IMR-90 (cell line): ENCODE results near the gene SIRT5. TPM values are rescaled to one million over a fixed set of nuclear protein-coding genes. Genes with fewer than 3 reads are reported as not detected.

Experiments
- ATAC-seq: fragments of 200-7000 bp; cut with Tn5 transposase; 2 replicates; pipeline ENCODE4 v1.9.1; 2020; ENCODE audit warnings: low read depth, mild to moderate bottlenecking, moderate library complexity
- BruUV-seq: library from RNA; stranded (reverse); fragments of 400-500 nt; replicated peaks from 2 replicates; lab custom pipeline; 2021; lab: Mats Ljungman, UMichigan
- CTCF ChIA-PET: fragments of 300-600 bp; formaldehyde crosslinking; extraction: SDS; loops from one replicate; lab custom pipeline; 2021; ENCODE audit warnings: antibody characterized with exemption; lab: Yijun Ruan, JAX
- POLR2A ChIA-PET: fragments of 300-600 bp; sonication (Branson Sonifier 250); formaldehyde crosslinking; loops from one replicate; lab custom pipeline; 2022; ENCODE audit warnings: antibody characterized with exemption; ENCODE audit not compliant: unreplicated experiment; lab: Charles Lee
- DNase-seq: peaks from one replicate; pipeline ENCODE4 v3.0.0; 2013
- H2AFZ ChIP-seq: replicated peaks from 2 replicates; pipeline ENCODE3; 2013; ENCODE audit warnings: low read length, mild to moderate bottlenecking; ENCODE audit not compliant: poor library complexity
- H2AK5ac ChIP-seq: 2 replicates; pipeline ENCODE4 v1.6.1; 2013; ENCODE audit warnings: low read depth, low read length, inconsistent platforms
- H2AK9ac ChIP-seq: replicated peaks from 2 replicates; pipeline ENCODE3; 2013; ENCODE audit warnings: mild to moderate bottlenecking, low read depth, low read length, moderate library complexity; ENCODE audit not compliant: poor library complexity
- H2BK120ac ChIP-seq: 2 replicates; pipeline ENCODE4 v1.6.1; 2013; ENCODE audit warnings: low read depth, low read length, inconsistent platforms
- H2BK15ac ChIP-seq: 3 replicates; pipeline ENCODE4 v1.6.1; 2013; ENCODE audit warnings: low read depth, low read length, inconsistent platforms
- H2BK20ac ChIP-seq: 2 replicates; pipeline ENCODE4 v1.6.1; 2013; ENCODE audit warnings: low read depth, mild to moderate bottlenecking, inconsistent platforms, low read length, moderate library complexity
- H2BK5ac ChIP-seq: 2 replicates; pipeline ENCODE4 v1.6.1; 2013; ENCODE audit warnings: mild to moderate bottlenecking, low read depth, low read length, inconsistent platforms; ENCODE audit not compliant: poor library complexity, severe bottlenecking
- H3K14ac ChIP-seq: replicated peaks from 2 replicates; pipeline ENCODE4 v1.6.1; 2013; ENCODE audit warnings: low read depth, low read length, inconsistent platforms
- H3K18ac ChIP-seq: 2 replicates; pipeline ENCODE4 v1.6.1; 2013; ENCODE audit warnings: low read depth, low read length, control low read depth
- H3K23ac ChIP-seq: 2 replicates; pipeline ENCODE4 v1.6.1; 2013; ENCODE audit warnings: low read depth, low read length, inconsistent platforms
- H3K27ac ChIP-seq: 2 replicates; pipeline ENCODE4 v1.5.1; 2013; ENCODE audit warnings: mild to moderate bottlenecking, control low read depth, low read length; ENCODE audit not compliant: insufficient read depth
- H3K27me3 ChIP-seq: 2 replicates; pipeline ENCODE4 v1.6.1; 2013; ENCODE audit warnings: low read length; ENCODE audit not compliant: control insufficient read depth, insufficient read depth
- H3K36me3 ChIP-seq: 2 replicates; pipeline ENCODE4 v1.6.1; 2013; ENCODE audit warnings: low read length, mixed read lengths; ENCODE audit not compliant: control insufficient read depth, insufficient read depth
- H3K4ac ChIP-seq: 2 replicates; pipeline ENCODE4 v1.6.1; 2013; ENCODE audit warnings: low read depth, low read length, inconsistent platforms
- H3K4me1 ChIP-seq: 2 replicates; pipeline ENCODE4 v1.6.1; 2013; ENCODE audit warnings: low read length, mixed read lengths; ENCODE audit not compliant: control insufficient read depth, insufficient read depth
- H3K4me2 ChIP-seq: 2 replicates; pipeline ENCODE4 v1.6.1; 2013; ENCODE audit warnings: low read depth, mild to moderate bottlenecking, control low read depth, low read length, moderate library complexity
- H3K4me3 ChIP-seq: 2 replicates; pipeline ENCODE4 v1.5.1; 2013; ENCODE audit warnings: low read depth, mild to moderate bottlenecking, control low read depth, low read length, moderate library complexity; ENCODE audit not compliant: insufficient read depth
- H3K56ac ChIP-seq: 2 replicates; pipeline ENCODE4 v1.6.1; 2013; ENCODE audit warnings: low read length, inconsistent platforms; ENCODE audit not compliant: insufficient read depth; ENCODE audit errors: extremely low read depth
- H3K79me1 ChIP-seq, 2 experiments: 2 replicates each; pipeline ENCODE4 v1.6.1; 2013; ENCODE audit warnings: low read length in 2 of 2, inconsistent platforms in 1 of 2, low read depth in 1 of 2
- H3K9ac ChIP-seq: 2 replicates; pipeline ENCODE4 v1.6.1; 2013; ENCODE audit warnings: low read depth, low read length, control low read depth
- H3K9me1 ChIP-seq: 2 replicates; pipeline ENCODE4 v1.6.1; 2013; ENCODE audit warnings: low read length, inconsistent platforms; ENCODE audit not compliant: insufficient read depth
- H3K9me3 ChIP-seq: 2 replicates; pipeline ENCODE4 v1.6.1; 2013; ENCODE audit warnings: low read length; ENCODE audit not compliant: control insufficient read depth, insufficient read depth
- H4K20me1 ChIP-seq: 2 replicates; pipeline ENCODE4 v1.6.1; 2013; ENCODE audit warnings: low read length, inconsistent platforms; ENCODE audit not compliant: insufficient read depth
- H4K5ac ChIP-seq: 2 replicates; pipeline ENCODE4 v1.6.1; 2013; ENCODE audit warnings: mild to moderate bottlenecking, low read depth, low read length, control low read depth
- H4K8ac ChIP-seq, 2 experiments: 2 replicates each; pipeline ENCODE4 v1.6.1; 2013; ENCODE audit warnings: low read depth in 2 of 2, low read length in 2 of 2, control low read depth in 1 of 2, inconsistent platforms in 1 of 2
- H4K91ac ChIP-seq: 2 replicates; pipeline ENCODE4 v1.6.1; 2013; ENCODE audit warnings: low read depth, low read length, inconsistent platforms; ENCODE audit not compliant: insufficient read depth
- BHLHE40 ChIP-seq: fragments of 150-350 bp; IDR thresholded peaks from 2 replicates; pipeline ENCODE4 v1.6.1; 2016; ENCODE audit warnings: mild to moderate bottlenecking, low read depth, low read length
- CEBPB ChIP-seq: IDR thresholded peaks from 2 replicates; pipeline ENCODE4 v1.6.1; 2012; ENCODE audit warnings: low read depth, low read length, improper control_type of control experiment
- FOS ChIP-seq: fragments of 150-350 bp; IDR thresholded peaks from 2 replicates; pipeline ENCODE4 v1.6.1; 2016; ENCODE audit warnings: low read depth, low read length
- MAFK ChIP-seq: IDR thresholded peaks from 2 replicates; pipeline ENCODE4 v1.6.1; 2012; ENCODE audit warnings: low read depth, low read length, improper control_type of control experiment
- NFE2L2 ChIP-seq: fragments of 150-350 bp; IDR thresholded peaks from 2 replicates; pipeline ENCODE4 v1.6.1; 2016; ENCODE audit warnings: low read depth, mild to moderate bottlenecking, low read length
- POLR2A ChIP-seq: IDR thresholded peaks from 2 replicates; pipeline ENCODE4 v1.6.1; 2012; ENCODE audit warnings: mild to moderate bottlenecking, low read depth, low read length
- RCOR1 ChIP-seq: IDR thresholded peaks from 2 replicates; pipeline ENCODE4 v1.6.1; 2012; ENCODE audit warnings: mild to moderate bottlenecking, low read length, improper control_type of control experiment; ENCODE audit not compliant: insufficient replicate concordance
- SMC3 ChIP-seq: fragments of 150-350 bp; IDR thresholded peaks from 2 replicates; pipeline ENCODE4 v1.6.1; 2016; ENCODE audit warnings: low read depth, mild to moderate bottlenecking, antibody characterized with exemption, low read length, moderate library complexity
- USF2 ChIP-seq: fragments of 150-350 bp; IDR thresholded peaks from 2 replicates; pipeline ENCODE4 v1.6.1; 2017; ENCODE audit warnings: mild to moderate bottlenecking, antibody characterized with exemption, low read length, low read depth
- WGBS, 2 experiments: methylation state at CpG; one replicate each; pipeline versions ENCODE4 v1.1.5 to v1.1.7; 2013; ENCODE audit warnings: missing lambda C conversion rate in 2 of 2; ENCODE audit not compliant: insufficient read length in 1 of 2; ENCODE audit errors: extremely low coverage in 2 of 2; 5-methylcytosine and 5-hydroxymethylcytosine counted together
- dilution Hi-C: fragments of 300-500 bp; cut with HindIII; formaldehyde crosslinking; loops from one replicate; pipeline ENCODE4 v1.14.3; 2018; ENCODE audit warnings: low sequenced_read_pairs; ENCODE audit not compliant: unreplicated experiment
- in situ Hi-C: fragments of 300-500 bp; cut with MboI; formaldehyde crosslinking; loops from 3 replicates; pipeline ENCODE4 v1.14.3; 2019; ENCODE audit warnings: low sequenced_read_pairs, inconsistent platforms, mixed read lengths
- intact Hi-C: fragments of 100-400 bp; cut with micrococcal nuclease; formaldehyde crosslinking; loops from 2 replicates; pipeline ENCODE4 v1.10.0; 2022
- polyA plus RNA-seq, 3 experiments: library from polyadenylated mRNA; depleted of rRNA; stranded (reverse); fragments of >200 nt; gene quantifications; 2 replicates each; pipeline ENCODE4 v1.2.3, GENCODE V29; 2012; ENCODE audit warnings: low replicate concordance in 1 of 3
- total RNA-seq: library from RNA; depleted of rRNA; stranded (reverse); fragments of >200 nt; gene quantifications from 2 replicates; pipeline ENCODE4 v1.2.3, GENCODE V29; 2012

The SIRT5 gene
- total and polyA plus RNA-seq, 2 of the 4 experiments (the other 2 are of a cell fraction), result 4.7 to 5.2 TPM

DNA sequence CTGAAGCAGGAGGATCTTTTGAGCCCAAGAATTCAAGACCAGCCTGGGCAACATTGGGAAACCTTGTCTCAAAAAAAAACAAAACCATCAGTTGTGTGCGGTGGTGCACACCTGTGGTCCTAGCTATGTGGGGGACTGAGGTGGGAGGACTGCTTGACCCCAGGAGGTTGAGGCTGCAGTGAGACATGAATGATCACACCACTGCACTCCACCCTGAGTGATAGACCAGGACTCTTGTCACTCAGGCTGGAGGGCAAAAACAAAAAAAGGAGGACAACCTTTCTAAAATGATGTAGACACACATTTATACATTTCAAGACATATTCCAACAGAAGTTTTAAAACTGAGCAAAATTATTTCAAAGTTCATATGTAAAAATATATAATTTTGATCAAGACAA lies 85.9 kb downstream of the SIRT5 start:
- dilution Hi-C loops, result no loop called here
- no peak for TF ChIP-seq POLR2A
- TF ChIP-seq FOS, result no peak
- no peak for TF ChIP-seq SMC3
- no peak for TF ChIP-seq CEBPB
- no peak for TF ChIP-seq BHLHE40
- no peak for TF ChIP-seq NFE2L2
- TF ChIP-seq RCOR1, result no peak
- TF ChIP-seq USF2, result no peak
- TF ChIP-seq MAFK, result no peak

More for the DNA sequence above, 85.9 kb downstream of the SIRT5 start:
- no peak for DNase-seq
- POLR2A ChIA-PET, result no interaction called here
- H2BK15ac ChIP-seq, result no peak overlapping the region
- no peak overlapping the region for H3K27ac ChIP-seq
- no peaks in the 10 kb centered on the region for H3K9me3 ChIP-seq
- H4K5ac ChIP-seq, result no peak overlapping the region
- H3K4me1 ChIP-seq, result peaks cover 3% of the 10 kb centered on the region; the same call in 1 of the 2 replicates
- H4K8ac ChIP-seq, result no peak overlapping the region
- in situ Hi-C loops (no loop called here), intact Hi-C loops (loop anchor here (5.0 kb wide), 1 partner anchor 37 kb away; no protein-coding TSS in a partner anchor)
- no peak for ATAC-seq
- BruUV-seq, result no TSS peak
- no peak overlapping the region for H3K56ac ChIP-seq
- no peak overlapping the region for H3K18ac ChIP-seq
- no peak overlapping the region for H3K4me3 ChIP-seq
- no CpG with 5 or more reads among the region's 1 CpG for WGBS, 2 experiments
- peaks cover 33% of the 10 kb centered on the region for H4K20me1 ChIP-seq
- CTCF ChIA-PET, result interaction anchor here (0.7 to 0.8 kb wide), 2 partner anchors 10 to 45 kb away, joined by 3 to 4 read pairs; partner anchors contain the start of gene NOL7
- peaks cover 6% of the 10 kb centered on the region for H3K9me1 ChIP-seq
- no peak overlapping the region; the same call in 1 of the 2 replicates for H3K14ac ChIP-seq
- no peak overlapping the region for H2BK20ac ChIP-seq
- H3K27me3 ChIP-seq, result no peaks in the 10 kb centered on the region
- H2AFZ ChIP-seq, result no peak overlapping the region
- no peak overlapping the region for H2AK9ac ChIP-seq
- no peak overlapping the region for H2BK5ac ChIP-seq
- H2AK5ac ChIP-seq, result no peak overlapping the region
- H4K91ac ChIP-seq, result no peak overlapping the region
- H3K9ac ChIP-seq, result no peak overlapping the region
- H3K79me1 ChIP-seq, result peaks cover 14 to 44% of the 10 kb centered on the region in 2 experiments
- no peak overlapping the region for H3K23ac ChIP-seq
- H3K4me2 ChIP-seq, result no peak overlapping the region
- H2BK120ac ChIP-seq, result no peak overlapping the region
- H3K36me3 ChIP-seq, result no peaks in the 10 kb centered on the region
- no peak overlapping the region for H3K4ac ChIP-seq
